Measurements from ENCODE around the gene SEMA7A.

Gene SEMA7A

DNA sequence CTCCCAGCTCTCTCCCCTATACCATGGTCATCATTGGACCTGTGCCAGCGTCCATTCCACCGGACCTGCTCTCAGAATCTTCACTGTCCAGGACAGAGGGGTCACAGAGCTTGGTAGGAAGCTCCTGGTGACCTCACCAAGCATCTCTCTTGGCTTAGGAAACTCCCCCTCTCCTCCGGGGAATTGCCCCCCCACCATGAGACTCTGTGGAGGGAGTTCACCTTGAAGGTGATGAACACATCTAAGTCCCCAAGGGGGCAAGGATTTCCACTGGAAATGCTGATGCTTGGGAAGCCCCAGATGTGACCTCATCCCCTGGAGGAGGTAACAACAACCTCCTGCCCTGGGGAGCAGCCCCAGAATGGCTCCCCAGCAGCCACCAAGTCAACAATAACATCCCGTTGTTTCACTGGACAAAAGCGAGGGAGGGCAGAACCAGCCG, 3.2 kb downstream of the SEMA7A start:
- no peak for DNase-seq (ENCODE audit: low read depth)

- no peak for DNase-seq (ENCODE audit: low read depth)
Observed at GRCh38 chr15:74429781-74430400, 3.9 kb downstream of the SEMA7A start.

GRCh38 chr15:74428970-74429780, 4.6 kb downstream of the SEMA7A start:
- no peak for DNase-seq (ENCODE audit: low read depth)

GRCh38 chr15:74428442-74428787, 5.3 kb downstream of the SEMA7A start:
- no peak for DNase-seq (ENCODE audit: low read depth)

GRCh38 chr15:74427607-74428441, 5.9 kb downstream of the SEMA7A start:
- DNase-seq (ENCODE audit: low read depth): no peak

- DNase-seq (ENCODE audit: low read depth): no peak
Observed at GRCh38 chr15:74426404-74427281, 7.1 kb downstream of the SEMA7A start.

GRCh38 chr15:74425630-74426029, 8.1 kb downstream of the SEMA7A start:
- no peak for DNase-seq (ENCODE audit: low read depth)

DNA sequence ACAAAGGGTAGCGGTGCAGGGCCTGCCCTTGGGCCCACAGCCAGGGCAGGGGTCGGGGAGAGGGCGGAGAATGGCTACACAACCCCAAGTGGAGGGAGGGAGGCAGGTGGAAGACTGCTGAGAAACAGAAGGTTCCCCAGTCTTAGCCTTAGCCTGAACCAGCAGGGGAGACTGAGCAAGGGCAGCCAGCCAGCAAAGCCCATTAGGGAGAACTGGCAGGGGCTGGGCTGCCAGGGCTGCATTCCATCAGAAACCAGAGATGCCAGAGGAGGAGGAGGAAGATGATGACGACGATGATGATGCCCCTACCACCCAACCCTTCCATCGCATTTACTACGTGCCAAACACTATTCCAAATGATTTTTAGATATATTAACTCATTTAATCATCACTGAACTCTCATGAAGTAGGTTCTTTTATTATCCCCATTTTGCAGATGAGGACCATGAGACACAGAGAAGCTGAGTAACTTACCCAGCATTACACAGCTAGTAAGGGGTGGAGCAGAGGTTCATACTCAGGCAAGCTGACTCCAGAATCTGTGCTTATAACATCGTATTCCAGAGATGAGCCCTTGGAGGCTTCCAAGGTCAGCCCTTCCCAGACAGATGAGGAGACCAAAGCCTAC, 8.7 kb downstream of the SEMA7A start:
- no peak for DNase-seq (ENCODE audit: low read depth)

DNA sequence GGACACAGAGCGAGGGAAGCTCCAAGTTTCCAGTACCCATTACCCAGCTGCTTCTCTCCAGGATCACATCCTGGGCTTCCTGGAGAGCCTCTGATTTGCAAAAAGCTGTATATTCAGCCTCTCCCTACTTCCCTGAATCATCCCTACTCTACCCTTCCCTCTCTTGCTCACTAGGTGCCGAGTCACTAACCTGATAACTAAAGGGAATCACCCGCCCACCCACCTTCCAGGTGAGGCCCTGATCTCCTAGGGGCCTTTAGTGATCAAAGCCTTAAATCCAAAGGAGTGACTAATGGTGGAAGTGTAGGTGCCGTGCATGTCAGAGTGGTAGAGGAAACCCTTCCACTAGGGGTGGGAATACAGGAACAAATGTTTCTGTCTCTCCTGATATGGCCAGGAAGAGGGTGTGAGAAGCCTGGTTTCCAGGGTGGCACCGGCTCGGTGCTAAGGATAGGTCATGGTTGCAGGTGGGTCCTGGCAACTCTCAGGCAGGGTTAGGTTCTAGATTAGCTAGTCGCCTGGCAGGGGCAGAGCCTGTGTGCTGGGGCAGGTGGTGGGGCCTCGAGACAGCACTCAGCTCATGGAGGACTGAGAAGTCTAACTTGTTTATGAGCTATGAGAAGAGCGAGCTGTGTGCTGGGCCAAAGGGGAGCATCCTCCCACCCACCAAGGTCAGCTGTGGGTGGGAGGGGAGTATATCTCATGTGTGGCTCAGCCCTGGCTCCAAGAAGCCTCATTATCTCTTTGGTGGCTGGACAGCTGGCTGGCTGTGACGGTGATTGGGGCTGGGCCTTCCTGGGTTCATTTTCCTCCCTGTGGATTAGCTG, 10.1 kb downstream of the SEMA7A start:
- peak; percentile 55 for DNase-seq (ENCODE audit: low read depth)

DNA sequence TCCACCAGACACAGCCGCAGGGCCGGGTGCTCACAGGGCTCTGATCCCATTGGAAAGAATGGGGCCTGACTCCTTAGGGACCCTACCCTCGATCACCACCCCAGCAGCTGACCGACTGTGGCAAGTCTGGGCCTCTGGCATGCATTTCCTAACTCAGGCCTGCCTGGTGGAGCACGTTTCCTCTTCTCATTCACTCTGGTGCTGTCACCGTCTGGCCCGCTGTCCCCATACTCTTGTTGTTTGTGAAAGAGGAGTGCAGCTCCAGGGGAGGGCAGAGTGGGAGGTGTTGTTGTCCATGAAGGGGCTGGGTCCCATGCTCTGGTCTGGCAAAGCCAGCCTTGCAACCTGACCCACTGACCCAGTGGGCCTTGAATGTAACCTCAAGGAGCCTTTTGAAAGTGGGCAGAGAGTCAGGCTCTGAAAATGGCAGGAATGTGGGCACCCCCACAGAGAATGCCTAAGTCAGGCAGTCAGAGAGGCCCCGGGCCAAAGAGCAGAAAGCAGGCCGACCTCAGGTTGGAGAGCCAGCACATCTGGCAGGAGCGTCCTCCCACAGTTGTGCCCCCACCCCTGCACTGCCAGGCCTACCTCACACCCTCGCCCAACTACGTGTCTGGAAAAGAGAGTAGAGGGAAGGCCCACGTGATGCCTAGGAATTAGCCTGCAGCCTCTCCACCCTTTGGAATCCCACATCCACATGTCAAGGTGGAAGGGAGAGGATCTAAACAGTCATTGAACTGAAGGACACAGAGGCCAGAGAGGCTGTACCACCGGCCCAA, 10.9 kb downstream of the SEMA7A start:
- peak; percentile 92 for DNase-seq (ENCODE audit: low read depth)

GRCh38 chr15:74422265-74422651, 11.5 kb downstream of the SEMA7A start:
- no peak for DNase-seq (ENCODE audit: low read depth)

GRCh38 chr15:74421302-74422245, 12.2 kb downstream of the SEMA7A start:
- DNase-seq (ENCODE audit: low read depth): no peak

- DNase-seq (ENCODE audit: low read depth): no peak
Observed at GRCh38 chr15:74420193-74420905, 13.4 kb downstream of the SEMA7A start.

DNA sequence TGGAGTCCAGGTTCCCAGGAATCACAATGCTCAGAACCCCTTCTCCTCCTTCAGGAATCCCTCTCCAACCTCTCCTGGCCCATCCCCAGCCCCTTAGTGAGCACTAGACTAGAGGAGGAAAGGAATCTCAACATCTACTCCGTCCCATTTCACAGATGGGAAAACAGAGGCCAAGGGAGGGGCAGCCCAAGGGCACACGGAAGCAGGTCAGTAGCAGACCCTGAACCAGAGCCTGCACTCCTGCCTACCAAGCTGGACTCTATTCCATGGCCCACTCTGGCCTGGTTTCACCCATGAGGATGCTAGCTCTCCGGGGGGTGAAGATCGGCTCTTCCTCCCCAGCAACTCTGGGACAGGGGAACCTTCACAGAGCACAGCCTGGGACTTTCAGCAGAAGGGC, 14.3 kb downstream of the SEMA7A start:
- DNase-seq (ENCODE audit: low read depth): no peak

GRCh38 chr15:74418575-74419338, 15.0 kb downstream of the SEMA7A start:
- DNase-seq (ENCODE audit: low read depth): no peak

GRCh38 chr15:74417670-74418069, 16.1 kb downstream of the SEMA7A start:
- DNase-seq (ENCODE audit: low read depth): no peak

DNA sequence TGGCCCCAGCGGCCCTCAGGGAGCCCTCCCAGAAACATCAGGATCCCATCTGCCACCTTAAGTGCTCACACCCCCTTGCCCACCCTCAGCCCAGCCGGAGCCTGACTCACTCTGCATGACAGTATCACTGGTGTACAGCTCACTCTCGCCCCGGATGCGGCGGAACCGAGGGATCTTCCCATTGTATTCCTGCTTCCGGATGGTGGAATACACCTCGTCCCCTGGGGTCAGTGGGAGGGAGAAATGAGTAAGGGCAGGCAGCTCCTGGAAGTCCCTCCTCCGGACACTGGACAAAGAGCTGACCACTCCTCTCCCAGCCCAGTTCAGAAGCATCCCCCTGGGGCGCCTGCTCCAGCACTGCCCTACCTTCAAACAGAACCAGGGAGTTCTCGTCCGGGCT, 16.5 kb downstream of the SEMA7A start:
- DNase-seq (ENCODE audit: low read depth): peak; percentile 35

All from amniotic epithelial cell (primary cell).